NCI-H1417 treated with DMSO at 0.1 percent for 48 hours (cell line): ENCODE measurements around the gene WWTR1.

Experiments
- DNase-seq: peaks from one replicate; lab custom pipeline; 2025; lab: John Stamatoyannopoulos, UW

WWTR1 gene

DNA sequence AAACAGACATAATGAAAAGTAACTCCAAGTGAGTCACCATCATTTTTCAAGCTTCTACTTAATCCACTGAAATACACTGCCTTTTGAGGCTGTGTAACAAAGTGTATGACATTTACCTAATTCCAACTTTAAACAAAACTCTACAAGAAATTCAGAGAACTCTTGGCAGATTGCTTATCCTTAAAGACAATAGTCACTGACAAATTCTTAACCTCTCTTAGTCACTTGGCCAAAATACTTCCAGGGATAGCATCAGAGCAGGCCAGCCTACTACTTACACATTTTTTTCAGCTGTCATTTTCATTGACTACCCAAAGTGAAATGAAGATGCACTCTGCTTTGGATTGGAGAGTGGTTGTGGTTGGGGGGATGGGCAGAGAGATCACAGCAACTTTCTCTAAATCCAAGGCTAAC is 3.6 kb downstream of the WWTR1 start:
- DNase-seq: no peak

- DNase-seq: no peak
Observed at GRCh38 chr3:149653564-149653963, 4.3 kb downstream of the WWTR1 start.

GRCh38 chr3:149653136-149653535 is 4.7 kb downstream of the WWTR1 start:
- no peak for DNase-seq

- no peak for DNase-seq
Observed at GRCh38 chr3:149650828-149651227, 7.0 kb downstream of the WWTR1 start.

DNA sequence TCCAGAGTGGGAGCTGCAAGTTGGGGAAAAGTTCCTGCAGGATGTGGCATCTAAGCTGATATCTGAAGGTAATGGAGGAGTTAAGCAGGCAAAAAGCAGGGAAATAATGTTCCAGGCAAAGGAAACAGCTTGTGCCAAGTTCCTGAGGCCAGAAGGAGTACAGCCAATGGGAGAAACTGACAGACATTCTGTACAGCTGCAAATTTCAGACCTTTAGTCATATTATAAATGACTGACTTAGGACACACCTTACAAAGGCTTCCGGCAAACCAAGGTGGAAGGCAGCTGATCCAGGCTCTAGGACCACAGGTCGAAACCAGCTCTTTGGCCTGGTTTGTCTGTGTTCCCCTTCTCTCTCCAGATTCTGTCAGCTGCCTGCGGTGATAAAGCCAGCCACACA is 9.3 kb downstream of the WWTR1 start:
- no peak for DNase-seq

GRCh38 chr3:149647812-149648211 is 10.0 kb downstream of the WWTR1 start:
- DNase-seq: no peak

DNA sequence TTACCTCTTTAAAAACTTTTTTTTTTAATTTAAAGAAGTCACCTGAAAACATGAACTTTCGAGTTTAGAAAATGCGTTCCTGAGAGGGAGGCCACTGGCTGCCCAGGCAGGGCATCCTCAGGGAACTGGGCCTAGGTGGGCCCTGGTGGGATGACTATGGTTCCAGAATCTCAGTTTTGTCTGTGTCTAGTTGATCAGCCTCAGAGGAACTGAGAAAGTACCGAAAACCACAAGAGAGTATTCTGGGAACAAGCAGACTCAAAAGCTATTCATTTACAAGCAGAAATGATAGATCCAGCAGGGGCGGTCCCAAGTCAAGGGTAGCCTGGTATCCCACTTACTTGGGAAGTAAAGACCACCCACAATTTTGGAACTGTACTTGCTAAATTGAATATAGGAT is 10.5 kb downstream of the WWTR1 start:
- DNase-seq: no peak

GRCh38 chr3:149646181-149646766 is 11.6 kb downstream of the WWTR1 start:
- DNase-seq: no peak

DNA sequence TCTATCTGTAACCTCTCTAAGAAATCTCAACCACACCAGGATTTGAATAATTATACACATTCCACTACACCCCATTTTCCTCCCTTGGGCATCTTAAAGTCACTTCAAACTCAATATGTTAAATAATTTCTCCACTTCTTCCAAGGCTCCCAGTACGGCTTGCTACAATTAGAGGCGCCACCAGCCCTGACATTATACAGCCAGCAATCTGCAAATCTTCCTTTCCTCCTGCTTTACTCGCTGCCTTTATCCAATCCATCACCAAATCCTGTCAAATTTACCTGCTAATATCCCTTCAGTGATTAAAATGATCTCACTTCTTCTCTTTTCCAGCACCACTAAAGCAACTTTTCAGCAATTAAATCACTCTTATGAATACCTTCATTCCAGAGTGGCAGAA is 13.9 kb downstream of the WWTR1 start:
- no peak for DNase-seq

- DNase-seq: no peak
Observed at GRCh38 chr3:149643482-149643798, 14.4 kb downstream of the WWTR1 start.

GRCh38 chr3:149640976-149641728 is 16.7 kb downstream of the WWTR1 start:
- no peak for DNase-seq

DNA sequence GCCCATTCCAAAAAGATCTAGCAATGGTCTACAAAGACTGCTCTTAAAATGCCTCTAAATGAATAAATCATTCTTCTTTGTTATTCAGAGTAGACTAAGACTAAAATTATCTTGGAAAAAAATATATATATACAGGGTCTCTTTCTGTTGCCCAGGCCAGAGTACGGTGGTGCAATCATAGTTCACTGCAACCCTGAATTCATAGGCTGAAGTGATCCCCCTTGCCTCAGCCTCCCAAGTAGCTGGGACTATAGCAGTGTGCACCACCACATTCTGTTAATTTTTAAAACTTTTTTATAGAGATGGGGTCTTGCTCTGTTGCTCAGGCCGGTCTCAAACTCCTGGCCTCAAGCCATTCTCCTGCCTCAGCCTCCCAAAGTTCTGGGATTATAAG is 18.7 kb downstream of the WWTR1 start:
- DNase-seq: no peak

DNA sequence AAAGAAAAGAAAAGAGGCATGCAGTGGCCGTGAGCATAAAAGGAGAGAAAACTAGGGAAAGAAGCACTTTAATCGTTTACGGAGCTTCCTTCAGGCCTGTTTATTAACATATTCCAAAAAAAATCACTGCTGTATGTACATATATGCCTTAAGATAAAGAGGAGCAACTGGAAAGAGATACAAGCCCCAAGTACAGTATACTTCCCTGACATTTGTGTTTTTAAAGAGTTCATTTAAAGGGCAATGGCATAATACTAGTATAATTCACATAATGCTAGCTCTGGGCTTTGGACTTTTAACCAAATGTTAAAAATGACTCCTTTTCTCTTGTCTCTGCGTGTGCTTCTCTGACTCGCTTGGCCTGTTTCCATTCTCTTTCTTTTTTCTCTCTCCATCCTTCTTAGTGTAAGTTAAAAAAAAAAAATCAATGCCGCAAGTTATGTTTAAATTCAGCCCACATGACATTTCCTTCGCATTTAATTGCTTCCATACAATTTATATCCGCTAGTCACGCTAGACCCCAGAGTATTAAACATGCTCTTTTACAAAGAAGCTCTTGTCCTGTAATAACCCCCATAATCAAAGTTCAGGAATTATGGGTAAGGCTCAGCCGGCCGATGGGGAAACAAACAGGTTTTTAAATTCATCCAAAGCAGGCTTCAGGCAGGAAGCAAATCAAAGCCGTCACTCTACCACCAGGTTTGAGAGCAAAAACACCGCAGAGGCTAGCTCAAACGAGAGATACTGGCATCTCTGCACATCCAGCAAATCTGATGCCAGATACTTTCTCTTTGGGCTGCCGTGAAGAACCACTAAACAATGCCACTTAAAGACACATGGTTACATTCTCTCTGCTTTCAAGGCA is 19.4 kb downstream of the WWTR1 start:
- DNase-seq: no peak

- no peak for DNase-seq
Observed at GRCh38 chr3:149635396-149635795, 22.4 kb downstream of the WWTR1 start.

GRCh38 chr3:149634573-149634972 is 23.3 kb downstream of the WWTR1 start:
- no peak for DNase-seq

GRCh38 chr3:149634072-149634471 is 23.8 kb downstream of the WWTR1 start:
- no peak for DNase-seq

- DNase-seq: no peak
Observed at GRCh38 chr3:149632225-149632624, 25.6 kb downstream of the WWTR1 start.

DNA sequence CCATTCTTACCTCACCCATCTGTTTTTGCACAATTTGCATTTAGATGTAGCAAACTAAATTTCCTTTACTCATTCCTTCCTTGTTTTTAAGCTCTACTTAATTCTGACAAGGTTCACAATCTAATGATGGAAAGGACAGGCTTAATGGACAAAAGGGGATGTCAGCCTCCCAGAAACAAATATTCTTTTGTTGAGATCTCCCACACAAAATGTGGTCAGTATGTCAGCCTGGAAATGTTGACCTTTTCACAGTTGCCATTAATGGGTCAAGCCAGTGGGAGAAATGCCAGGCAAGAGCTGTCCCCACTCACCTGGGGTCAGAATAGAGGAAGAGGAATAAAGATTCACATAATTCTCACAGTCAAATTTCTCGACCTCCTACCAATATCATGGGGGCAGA is 27.0 kb downstream of the WWTR1 start:
- no peak for DNase-seq

- DNase-seq: no peak
Observed at GRCh38 chr3:149628957-149629670, 28.7 kb downstream of the WWTR1 start.

GRCh38 chr3:149626671-149627070 is 31.2 kb downstream of the WWTR1 start:
- DNase-seq: no peak

DNA sequence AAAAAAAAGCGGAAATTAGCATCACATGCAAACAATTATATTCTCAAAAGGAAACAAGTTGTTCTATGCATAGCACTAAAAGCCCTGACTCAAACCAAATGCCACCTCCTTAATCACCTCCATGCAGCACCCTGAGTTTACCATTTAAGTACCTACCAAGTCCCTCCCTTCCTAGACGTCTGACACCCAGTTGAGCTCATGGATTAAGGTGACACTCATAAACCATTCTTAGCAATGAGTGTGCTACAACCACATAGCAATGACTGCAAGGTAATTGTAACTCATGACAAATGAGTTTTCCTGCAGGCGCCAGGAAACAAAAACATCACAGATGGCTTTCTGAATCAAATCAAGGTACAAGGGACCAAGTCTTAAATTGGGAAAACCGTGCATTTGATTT is 32.0 kb downstream of the WWTR1 start:
- no peak for DNase-seq

GRCh38 chr3:149623824-149624223 is 34.0 kb downstream of the WWTR1 start:
- DNase-seq: no peak
